Measurements from ENCODE around the gene STX8. TPM values are rescaled to one million over a fixed set of nuclear protein-coding genes. Genes with fewer than 3 reads are reported as not detected.
A peak's percentile ranks its signal among the peaks of the same experiment; 100 is the strongest.

The STX8 gene
- total and polyA plus RNA-seq, 5 experiments from 2014 or later = 38.2 to 167 (median 114) TPM

DNA sequence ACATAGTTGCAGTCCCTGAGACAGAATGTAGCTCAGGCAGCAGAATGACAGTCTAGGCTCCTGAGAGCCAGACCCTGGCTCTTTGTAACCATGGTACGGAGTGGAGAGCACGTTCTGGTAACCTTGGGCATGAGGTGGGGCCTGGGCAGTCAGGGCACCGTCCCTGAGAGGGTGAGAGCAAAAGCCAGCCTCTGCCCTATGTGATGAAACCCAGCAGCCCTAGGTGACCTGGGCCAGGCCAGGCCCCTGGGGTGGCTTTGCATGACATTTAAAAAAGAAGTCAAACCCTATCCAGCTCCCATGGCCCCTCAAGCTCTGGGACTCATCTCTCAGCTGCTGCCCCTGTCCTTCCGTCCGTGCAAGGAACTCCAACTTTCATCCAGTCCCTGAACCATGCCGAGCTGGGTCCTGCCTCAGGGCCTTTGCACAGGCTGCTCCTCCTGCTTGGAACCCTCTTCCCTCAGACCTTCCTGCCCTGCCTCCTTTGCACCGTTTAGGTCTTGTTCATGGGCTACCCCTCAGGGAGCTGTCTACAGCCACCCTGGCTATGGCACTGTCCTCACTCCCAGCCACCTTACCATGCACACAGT, 365.7 kb downstream of the STX8 start:
- Mint-ChIP-seq H3K4me3 (no peak overlapping the region), H3K27ac (no peak overlapping the region), H3K9me3 (peaks cover 0 to 2% (median 0%) of the 10 kb centered on the region in 9 donors), H3K27me3 (peaks cover 0 to 2% (median 0%) of the 10 kb centered on the region in 5 donors), H3K4me1 (peaks cover 0 to 3% (median under 1%) of the 10 kb centered on the region in 4 donors), H3K36me3 (peaks cover 0 to 2% (median under 1%) of the 10 kb centered on the region in 3 donors)
- DNase-seq (peak in 1 of 10 donors; percentile 41), ATAC-seq (no peak)
- POLR2A ChIA-PET = no interaction called here

GRCh38 chr17:9209347-9209746, 366.3 kb downstream of the STX8 start:
- peaks cover 0 to 2% (median 0%) of the 10 kb centered on the region in 5 donors for H3K27me3 Mint-ChIP-seq
- DNase-seq (peak in 1 of 10 donors; percentile 22), ATAC-seq (no peak)
- POLR2A ChIA-PET = interaction anchor here (0.9 kb wide), 1 partner anchor 8 kb away, joined by 3 read pairs; no protein-coding TSS in a partner anchor
- no peaks in the 10 kb centered on the region for H3K9me3 Mint-ChIP-seq
- H3K4me1 Mint-ChIP-seq = peaks cover 0 to 8% (median under 1%) of the 10 kb centered on the region in 4 donors
- H3K27ac Mint-ChIP-seq = no peak overlapping the region
- H3K36me3 Mint-ChIP-seq = peaks cover 0 to 1% (median 0%) of the 10 kb centered on the region in 3 donors
- no peak overlapping the region for H3K4me3 Mint-ChIP-seq

GRCh38 chr17:9208381-9209105, 367.1 kb downstream of the STX8 start:
- H3K27me3 Mint-ChIP-seq = peaks cover 0 to 2% (median 0%) of the 10 kb centered on the region in 5 donors
- POLR2A ChIA-PET = interaction anchor here (0.9 kb wide), 1 partner anchor 9 kb away, joined by 3 read pairs; no protein-coding TSS in a partner anchor
- H3K9me3 Mint-ChIP-seq = no peaks in the 10 kb centered on the region
- DNase-seq = peak in 1 of 10 donors; percentile 15
- H3K4me1 Mint-ChIP-seq = peaks cover 0 to 13% (median 2%) of the 10 kb centered on the region in 4 donors
- no peak for ATAC-seq
- no peak overlapping the region for H3K4me3 Mint-ChIP-seq
- no peaks in the 10 kb centered on the region for H3K36me3 Mint-ChIP-seq
- no peak overlapping the region for H3K27ac Mint-ChIP-seq

DNA sequence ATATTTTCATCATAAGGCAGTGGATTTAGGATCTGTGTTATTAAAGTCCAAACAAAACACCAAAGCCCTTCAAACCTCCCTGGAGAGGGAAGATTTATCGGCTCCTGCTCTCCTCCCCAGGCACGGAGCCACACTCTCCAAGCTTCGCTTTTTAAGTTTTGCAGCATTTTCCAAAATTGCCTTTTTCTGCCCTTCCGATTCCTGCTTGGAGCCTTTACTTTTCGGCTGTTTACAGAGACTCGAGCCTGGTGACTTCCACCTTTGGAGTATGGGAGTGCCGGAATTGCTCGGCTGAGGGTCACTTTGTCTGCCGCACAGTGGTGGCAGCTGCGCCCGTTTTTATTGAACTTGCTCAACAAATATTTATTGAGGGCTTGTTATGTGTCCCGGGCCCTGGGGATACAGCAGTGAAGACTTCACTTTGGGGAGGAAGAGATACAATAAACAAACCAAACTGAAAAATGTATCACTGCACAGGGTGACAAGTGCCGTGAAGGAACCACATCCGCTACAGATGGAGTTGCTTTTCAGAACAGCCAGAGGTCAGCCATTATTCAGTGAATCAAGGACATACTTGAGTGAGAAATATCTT, 368.8 kb downstream of the STX8 start:
- H3K9me3 Mint-ChIP-seq = no peaks in the 10 kb centered on the region
- POLR2A ChIA-PET = interaction anchor here (0.6 kb wide), 1 partner anchor 434 kb away, joined by 3 read pairs; no protein-coding TSS in a partner anchor
- H3K36me3 Mint-ChIP-seq = no peaks in the 10 kb centered on the region
- H3K27me3 Mint-ChIP-seq = peaks cover 0 to 5% (median 0%) of the 10 kb centered on the region in 5 donors
- no peak overlapping the region for H3K4me3 Mint-ChIP-seq
- peak in 1 of 10 donors; percentile 41 for DNase-seq
- no peak for ATAC-seq
- H3K4me1 Mint-ChIP-seq = peaks cover 0 to 15% (median 2%) of the 10 kb centered on the region in 4 donors
- H3K27ac Mint-ChIP-seq = no peak overlapping the region

DNA sequence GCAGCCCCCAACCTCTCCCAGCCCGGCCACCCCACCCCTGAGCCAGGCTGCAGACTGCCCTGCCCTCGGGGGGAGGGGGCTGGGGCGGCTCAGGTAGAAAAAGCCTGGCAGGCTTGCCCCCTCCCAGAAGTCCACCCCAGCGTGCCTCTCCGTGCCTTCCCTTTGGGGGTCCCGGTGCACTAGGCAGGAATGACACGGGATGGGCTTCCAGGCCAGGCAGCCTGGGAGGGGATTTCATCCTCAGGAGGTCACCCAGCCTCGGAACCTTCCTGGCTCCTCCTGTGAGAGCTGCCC, 369.3 kb downstream of the STX8 start:
- Mint-ChIP-seq H3K36me3 (no peaks in the 10 kb centered on the region), H3K27ac (no peak overlapping the region), H3K4me1 (peaks cover 0 to 15% (median 2%) of the 10 kb centered on the region in 4 donors), H3K9me3 (no peaks in the 10 kb centered on the region), H3K27me3 (peaks cover 0 to 5% (median 0%) of the 10 kb centered on the region in 5 donors), H3K4me3 (no peak overlapping the region)
- no peak for ATAC-seq
- peak in 1 of 10 donors; percentile 35 for DNase-seq
- POLR2A ChIA-PET = interaction anchor here (0.6 kb wide), 1 partner anchor 434 kb away, joined by 3 read pairs; no protein-coding TSS in a partner anchor

- peak overlapping the region in 1 of 10 donors; percentile 28 for H3K27ac Mint-ChIP-seq
- ATAC-seq (no peak), DNase-seq (peak in 1 of 10 donors; percentile 42)
- H3K36me3 Mint-ChIP-seq = no peaks in the 10 kb centered on the region
- POLR2A ChIA-PET = no interaction called here
- peaks cover 0 to 5% (median 0%) of the 10 kb centered on the region in 5 donors for H3K27me3 Mint-ChIP-seq
- H3K9me3 Mint-ChIP-seq = no peaks in the 10 kb centered on the region
- no peak overlapping the region for H3K4me3 Mint-ChIP-seq
- H3K4me1 Mint-ChIP-seq = peaks cover 0 to 21% (median 2%) of the 10 kb centered on the region in 4 donors
Measured at GRCh38 chr17:9205520-9206409, 369.9 kb downstream of the STX8 start.

DNA sequence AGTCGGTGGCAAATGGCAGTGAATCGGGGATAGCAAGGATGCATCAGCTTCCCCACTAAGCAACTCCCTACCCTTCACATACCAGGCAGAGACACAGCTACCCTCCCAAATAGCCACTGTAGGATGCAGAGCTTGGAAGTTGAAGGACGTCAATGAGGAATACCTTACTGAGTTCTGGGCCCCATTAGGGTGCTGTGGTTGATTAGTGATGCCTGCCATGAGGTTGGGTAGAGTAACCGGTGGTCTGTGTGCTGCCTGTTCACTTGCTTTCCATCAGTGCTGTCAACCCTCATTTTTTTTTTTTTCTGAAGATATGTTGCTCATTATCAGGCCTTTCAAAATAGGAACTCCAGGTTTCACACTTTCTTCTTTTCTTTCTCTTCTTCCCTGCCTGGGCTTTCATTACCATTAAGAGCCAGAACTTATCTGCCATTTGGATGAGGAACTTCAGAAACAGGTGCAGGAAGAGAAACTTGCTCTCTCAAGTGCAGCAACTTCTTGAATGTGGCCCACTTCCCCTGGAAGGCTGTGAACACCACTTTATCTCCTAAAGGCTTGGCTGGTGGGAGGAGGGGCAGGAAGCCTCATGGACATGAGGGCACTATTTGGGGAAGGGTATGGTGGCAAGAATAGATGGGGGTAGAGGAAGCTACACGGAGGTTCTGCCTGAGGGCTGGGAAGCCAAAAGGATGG, 370.8 kb downstream of the STX8 start:
- Mint-ChIP-seq H3K9me3 (no peaks in the 10 kb centered on the region), H3K27ac (no peak overlapping the region), H3K4me1 (peaks cover 0 to 28% (median 2%) of the 10 kb centered on the region in 4 donors), H3K27me3 (peaks cover 0 to 5% (median 0%) of the 10 kb centered on the region in 5 donors), H3K4me3 (peak overlapping the region in 1 of 10 donors; percentile 19), H3K36me3 (no peaks in the 10 kb centered on the region)
- POLR2A ChIA-PET = no interaction called here
- DNase-seq (no peak), ATAC-seq (no peak)

- POLR2A ChIA-PET = no interaction called here
- ATAC-seq = no peak
- Mint-ChIP-seq H3K27me3 (peaks cover 0 to 5% (median 0%) of the 10 kb centered on the region in 5 donors), H3K27ac (no peak overlapping the region), H3K36me3 (no peaks in the 10 kb centered on the region), H3K9me3 (peaks cover 0 to 7% (median 0%) of the 10 kb centered on the region in 9 donors), H3K4me1 (peaks cover 2 to 32% (median 4%) of the 10 kb centered on the region in 4 donors), H3K4me3 (no peak overlapping the region)
- DNase-seq = no peak
Measured at GRCh38 chr17:9203771-9204425, 371.7 kb downstream of the STX8 start.

GRCh38 chr17:9202532-9202931, 373.1 kb downstream of the STX8 start:
- POLR2A ChIA-PET = no interaction called here
- no peak for ATAC-seq
- Mint-ChIP-seq H3K4me3 (no peak overlapping the region), H3K36me3 (no peaks in the 10 kb centered on the region), H3K9me3 (peaks cover 0 to 11% (median 0%) of the 10 kb centered on the region in 9 donors), H3K27ac (no peak overlapping the region), H3K27me3 (peaks cover 0 to 5% (median 0%) of the 10 kb centered on the region in 5 donors), H3K4me1 (peaks cover 2 to 32% (median 4%) of the 10 kb centered on the region in 4 donors)
- no peak for DNase-seq

GRCh38 chr17:9200699-9201359, 374.8 kb downstream of the STX8 start:
- peaks cover 2 to 32% (median 4%) of the 10 kb centered on the region in 4 donors for H3K4me1 Mint-ChIP-seq
- POLR2A ChIA-PET = no interaction called here
- ATAC-seq (no peak), DNase-seq (peak in 1 of 10 donors; percentile 18)
- peaks cover 0 to 11% (median 0%) of the 10 kb centered on the region in 9 donors for H3K9me3 Mint-ChIP-seq
- peaks cover 0 to 3% (median 0%) of the 10 kb centered on the region in 5 donors for H3K27me3 Mint-ChIP-seq
- H3K4me3 Mint-ChIP-seq = no peak overlapping the region
- no peaks in the 10 kb centered on the region for H3K36me3 Mint-ChIP-seq
- H3K27ac Mint-ChIP-seq = no peak overlapping the region

All from naive thymus-derived CD8-positive, alpha-beta T cell (primary cell).